ENCODE data around the gene TMPRSS2.

The TMPRSS2 gene

GRCh38 chr21:41523175-41523574, 15.2 kb upstream of the TMPRSS2 start:
- TF ChIP-seq CTCF (IDR thresholded peaks at IDR 0.05; ENCODE audit: borderline replicate concordance, insufficient read depth, low read depth, low read length) = no peak
- H3K4me3 ChIP-seq (ENCODE audit: low read depth, low read length) = no peak overlapping the region

GRCh38 chr21:41521489-41522027, 13.6 kb upstream of the TMPRSS2 start:
- no peak overlapping the region for H3K4me3 ChIP-seq (ENCODE audit: low read depth, low read length)
- TF ChIP-seq CTCF (IDR thresholded peaks at IDR 0.05; ENCODE audit: borderline replicate concordance, insufficient read depth, low read depth, low read length) = no peak

GRCh38 chr21:41520560-41521442, 12.8 kb upstream of the TMPRSS2 start:
- H3K4me3 ChIP-seq (ENCODE audit: low read depth, low read length) = no peak overlapping the region
- no peak for TF ChIP-seq CTCF (IDR thresholded peaks at IDR 0.05; ENCODE audit: borderline replicate concordance, insufficient read depth, low read depth, low read length)

GRCh38 chr21:41519806-41520559, 12.0 kb upstream of the TMPRSS2 start:
- TF ChIP-seq CTCF (IDR thresholded peaks at IDR 0.05; ENCODE audit: borderline replicate concordance, insufficient read depth, low read depth, low read length) = no peak
- H3K4me3 ChIP-seq (ENCODE audit: low read depth, low read length) = no peak overlapping the region

GRCh38 chr21:41518757-41519156, 10.8 kb upstream of the TMPRSS2 start:
- no peak for TF ChIP-seq CTCF (IDR thresholded peaks at IDR 0.05; ENCODE audit: borderline replicate concordance, insufficient read depth, low read depth, low read length)
- H3K4me3 ChIP-seq (ENCODE audit: low read depth, low read length) = no peak overlapping the region

GRCh38 chr21:41511858-41512257, 3.9 kb upstream of the TMPRSS2 start:
- H3K4me3 ChIP-seq (ENCODE audit: low read depth, low read length) = no peak overlapping the region
- no peak for TF ChIP-seq CTCF (IDR thresholded peaks at IDR 0.05; ENCODE audit: borderline replicate concordance, insufficient read depth, low read depth, low read length)

Measured in GM12875 (cell line).